DOHH2 (cell line): ENCODE results near the gene GIMAP1.

Experiments
- H3F3A ChIP-seq: fragments of 200-600 bp; sonication (generic), shearing (Covaris generic); 2 replicates; pipeline ENCODE4 v1.6.0; 2016; ENCODE audit warnings: antibody characterized with exemption, mild to moderate bottlenecking; ENCODE audit not compliant: control insufficient read depth, insufficient read depth
- H3K27ac ChIP-seq: fragments of 200-600 bp; sonication (generic); 2 replicates; pipeline ENCODE4 v1.5.1; 2014; ENCODE audit warnings: low read depth, mild to moderate bottlenecking, low read length, moderate library complexity
- H3K27me3 ChIP-seq: fragments of 200-600 bp; sonication (generic); 2 replicates; pipeline ENCODE4 v1.6.1; 2014; ENCODE audit warnings: mild to moderate bottlenecking, low read length, mixed read lengths; ENCODE audit not compliant: control insufficient read depth
- H3K36me3 ChIP-seq: fragments of 200-600 bp; sonication (generic); 2 replicates; pipeline ENCODE4 v1.6.1; 2014; ENCODE audit warnings: mild to moderate bottlenecking, low read length, moderate library complexity, mixed read lengths; ENCODE audit not compliant: control insufficient read depth
- H3K4me1 ChIP-seq: fragments of 200-600 bp; sonication (generic); 2 replicates; pipeline ENCODE4 v1.6.1; 2014; ENCODE audit warnings: mild to moderate bottlenecking, low read length, mixed read lengths; ENCODE audit not compliant: control insufficient read depth
- H3K4me2 ChIP-seq: fragments of 200-600 bp; sonication (generic); 2 replicates; pipeline ENCODE4 v1.6.0; 2014; ENCODE audit warnings: mild to moderate bottlenecking, low read length, moderate library complexity
- H3K4me3 ChIP-seq: fragments of 200-600 bp; sonication (generic); 2 replicates; pipeline ENCODE4 v1.5.1; 2014; ENCODE audit warnings: mild to moderate bottlenecking, low read length, mixed read lengths
- H3K79me2 ChIP-seq: fragments of 200-600 bp; sonication (generic); 2 replicates; pipeline ENCODE4 v1.6.1; 2014; ENCODE audit warnings: mild to moderate bottlenecking, low read length, mixed read lengths; ENCODE audit not compliant: control insufficient read depth
- H3K9me2 ChIP-seq: fragments of 200-600 bp; sonication (generic); replicated peaks from 2 replicates; pipeline ENCODE4 v1.6.1; 2014; ENCODE audit warnings: mild to moderate bottlenecking, low read length, mixed read lengths; ENCODE audit not compliant: control insufficient read depth
- H3K9me3 ChIP-seq: fragments of 200-600 bp; sonication (generic); 2 replicates; pipeline ENCODE4 v1.6.1; 2014; ENCODE audit warnings: antibody characterized with exemption, low read length, mixed read lengths; ENCODE audit not compliant: control insufficient read depth, insufficient read depth
- H4K20me1 ChIP-seq: fragments of 200-600 bp; sonication (generic); 2 replicates; pipeline ENCODE4 v1.6.0; 2014; ENCODE audit warnings: low read depth, mild to moderate bottlenecking, antibody characterized with exemption, low read length, moderate library complexity; ENCODE audit not compliant: control insufficient read depth, insufficient read depth
- EZH2phosphoT487 ChIP-seq: fragments of 200-600 bp; sonication (generic); IDR thresholded peaks from 2 replicates; pipeline ENCODE4 v1.6.1; 2017; ENCODE audit warnings: borderline replicate concordance, mild to moderate bottlenecking, antibody characterized with exemption, low read length, moderate library complexity, mixed read lengths
- TF ChIP-seq, protein P1 (sequence below): fragments of 200-600 bp; sonication (generic); IDR thresholded peaks from one replicate; pipeline ENCODE4 v1.5.1; 2014; ENCODE audit warnings: antibody characterized with exemption, mild to moderate bottlenecking, low read depth, low read length; ENCODE audit not compliant: poor library complexity, severe bottlenecking

The GIMAP1 gene

GRCh38 chr7:150719436-150719835 lies 3.0 kb downstream of the GIMAP1 start:
- no peak overlapping the region for H3K4me2 ChIP-seq
- H3F3A ChIP-seq, result no peaks in the 10 kb centered on the region
- no peaks in the 10 kb centered on the region for H3K4me1 ChIP-seq
- no peaks in the 10 kb centered on the region for H3K36me3 ChIP-seq
- no peaks in the 10 kb centered on the region for H4K20me1 ChIP-seq
- no peak overlapping the region for H3K4me3 ChIP-seq
- no peaks in the 10 kb centered on the region for H3K9me2 ChIP-seq
- no peaks in the 10 kb centered on the region for H3K79me2 ChIP-seq
- H3K27ac ChIP-seq, result no peak overlapping the region
- H3K27me3 ChIP-seq, result peaks cover 8% of the 10 kb centered on the region; the same call in 1 of the 2 replicates
- no peaks in the 10 kb centered on the region for H3K9me3 ChIP-seq
- TF ChIP-seq EZH2phosphoT487, result no peak
- TF ChIP-seq, protein P1, sequence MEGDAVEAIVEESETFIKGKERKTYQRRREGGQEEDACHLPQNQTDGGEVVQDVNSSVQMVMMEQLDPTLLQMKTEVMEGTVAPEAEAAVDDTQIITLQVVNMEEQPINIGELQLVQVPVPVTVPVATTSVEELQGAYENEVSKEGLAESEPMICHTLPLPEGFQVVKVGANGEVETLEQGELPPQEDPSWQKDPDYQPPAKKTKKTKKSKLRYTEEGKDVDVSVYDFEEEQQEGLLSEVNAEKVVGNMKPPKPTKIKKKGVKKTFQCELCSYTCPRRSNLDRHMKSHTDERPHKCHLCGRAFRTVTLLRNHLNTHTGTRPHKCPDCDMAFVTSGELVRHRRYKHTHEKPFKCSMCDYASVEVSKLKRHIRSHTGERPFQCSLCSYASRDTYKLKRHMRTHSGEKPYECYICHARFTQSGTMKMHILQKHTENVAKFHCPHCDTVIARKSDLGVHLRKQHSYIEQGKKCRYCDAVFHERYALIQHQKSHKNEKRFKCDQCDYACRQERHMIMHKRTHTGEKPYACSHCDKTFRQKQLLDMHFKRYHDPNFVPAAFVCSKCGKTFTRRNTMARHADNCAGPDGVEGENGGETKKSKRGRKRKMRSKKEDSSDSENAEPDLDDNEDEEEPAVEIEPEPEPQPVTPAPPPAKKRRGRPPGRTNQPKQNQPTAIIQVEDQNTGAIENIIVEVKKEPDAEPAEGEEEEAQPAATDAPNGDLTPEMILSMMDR, result no peak

DNA sequence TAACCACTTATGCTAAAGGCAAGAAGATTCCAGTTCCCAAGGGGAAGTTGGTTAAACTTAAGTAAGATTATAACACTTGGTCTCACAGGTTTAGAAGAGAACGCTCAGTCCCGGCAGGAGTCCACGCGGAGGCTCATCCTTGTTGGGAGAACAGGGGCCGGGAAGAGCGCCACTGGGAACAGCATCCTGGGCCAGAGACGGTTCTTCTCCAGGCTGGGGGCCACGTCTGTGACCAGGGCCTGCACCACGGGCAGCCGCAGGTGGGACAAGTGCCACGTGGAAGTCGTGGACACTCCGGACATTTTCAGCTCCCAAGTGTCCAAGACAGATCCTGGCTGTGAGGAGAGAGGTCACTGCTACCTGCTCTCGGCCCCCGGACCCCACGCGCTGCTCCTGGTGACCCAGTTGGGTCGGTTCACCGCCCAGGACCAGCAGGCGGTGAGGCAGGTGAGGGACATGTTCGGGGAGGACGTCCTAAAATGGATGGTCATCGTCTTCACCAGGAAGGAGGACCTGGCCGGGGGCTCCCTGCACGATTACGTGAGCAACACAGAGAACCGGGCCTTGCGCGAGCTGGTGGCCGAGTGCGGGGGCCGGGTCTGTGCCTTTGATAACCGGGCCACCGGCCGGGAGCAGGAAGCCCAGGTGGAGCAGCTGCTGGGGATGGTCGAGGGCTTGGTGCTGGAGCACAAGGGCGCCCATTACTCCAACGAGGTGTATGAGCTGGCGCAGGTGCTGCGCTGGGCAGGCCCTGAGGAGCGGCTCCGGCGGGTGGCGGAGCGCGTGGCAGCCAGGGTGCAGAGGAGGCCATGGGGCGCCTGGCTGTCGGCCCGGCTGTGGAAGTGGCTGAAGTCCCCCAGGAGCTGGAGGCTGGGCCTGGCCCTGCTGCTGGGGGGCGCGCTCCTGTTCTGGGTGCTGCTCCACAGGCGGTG lies 3.8 kb downstream of the GIMAP1 start:
- no peaks in the 10 kb centered on the region for H4K20me1 ChIP-seq
- H3F3A ChIP-seq, result no peaks in the 10 kb centered on the region
- H3K27me3 ChIP-seq, result peaks cover 10% of the 10 kb centered on the region; the same call in 1 of the 2 replicates
- no peaks in the 10 kb centered on the region for H3K79me2 ChIP-seq
- H3K36me3 ChIP-seq, result no peaks in the 10 kb centered on the region
- no peak overlapping the region for H3K4me2 ChIP-seq
- no peaks in the 10 kb centered on the region for H3K4me1 ChIP-seq
- H3K4me3 ChIP-seq, result no peak overlapping the region
- H3K27ac ChIP-seq, result no peak overlapping the region
- H3K9me2 ChIP-seq, result no peaks in the 10 kb centered on the region
- no peaks in the 10 kb centered on the region for H3K9me3 ChIP-seq
- TF ChIP-seq, protein P1, result no peak
- no peak for TF ChIP-seq EZH2phosphoT487

DNA sequence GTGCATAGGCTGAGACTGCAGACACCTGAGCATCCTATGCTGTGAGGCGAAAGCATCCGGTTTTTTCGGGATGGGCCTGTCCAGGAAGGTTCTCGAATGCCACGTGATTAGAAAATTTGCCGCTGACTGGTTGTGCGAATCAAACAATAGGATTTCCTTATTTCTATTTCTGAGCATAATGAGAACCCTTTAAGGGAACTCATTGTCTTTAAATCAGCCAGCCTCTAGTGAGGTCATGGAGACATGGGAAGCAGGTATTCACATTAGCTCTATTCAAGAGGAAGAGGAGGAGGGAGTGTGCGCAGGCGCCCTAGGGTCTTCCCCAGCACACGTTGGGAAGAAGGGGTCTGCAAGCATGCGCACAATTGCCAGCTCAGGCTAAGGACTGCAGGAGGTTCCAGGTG lies 5.6 kb downstream of the GIMAP1 start:
- H3K79me2 ChIP-seq, result no peaks in the 10 kb centered on the region
- no peak overlapping the region for H3K27ac ChIP-seq
- no peak overlapping the region for H3K4me3 ChIP-seq
- H3K9me3 ChIP-seq, result no peaks in the 10 kb centered on the region
- H3K27me3 ChIP-seq, result 0 out of 2 replicates have a peak, but pooled peaks cover 2% of the 10 kb centered on the region
- H3K4me2 ChIP-seq, result no peak overlapping the region
- no peaks in the 10 kb centered on the region for H4K20me1 ChIP-seq
- H3K9me2 ChIP-seq, result no peaks in the 10 kb centered on the region
- no peaks in the 10 kb centered on the region for H3K4me1 ChIP-seq
- H3K36me3 ChIP-seq, result no peaks in the 10 kb centered on the region
- no peak for TF ChIP-seq EZH2phosphoT487
- TF ChIP-seq, protein P1, result no peak
- H3F3A ChIP-seq, result no peaks in the 10 kb centered on the region
